Fibroblast of skin of scalp (primary cell): Measurements from ENCODE around the gene VSTM2A. TPM values are rescaled to one million over a fixed set of nuclear protein-coding genes. Genes with fewer than 3 reads are reported as not detected.
"Not testable (repeated sequence)": the region's sequence is repeated elsewhere in the genome, so short reads cannot be mapped to it uniquely, and the experiment has no call there.

Experiments
- DNase-seq: peaks from one replicate; pipeline ENCODE4 v3.0.0-alpha.2; 2013
- polyA plus RNA-seq, 2 experiments: library from polyadenylated mRNA; unstranded; fragments of 120-200 nt; gene quantifications; one replicate each; pipeline ENCODE4 v1.2.1, GENCODE V29; 2013; ENCODE audit not compliant: insufficient read length in 2 of 2

VSTM2A gene, protein sequence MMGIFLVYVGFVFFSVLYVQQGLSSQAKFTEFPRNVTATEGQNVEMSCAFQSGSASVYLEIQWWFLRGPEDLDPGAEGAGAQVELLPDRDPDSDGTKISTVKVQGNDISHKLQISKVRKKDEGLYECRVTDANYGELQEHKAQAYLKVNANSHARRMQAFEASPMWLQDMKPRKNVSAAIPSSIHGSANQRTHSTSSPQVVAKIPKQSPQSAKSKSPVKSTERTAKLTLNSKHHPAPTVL
- polyA plus RNA-seq (2013, experiment 1 of 2; ENCODE audit: insufficient read length): not detected
- polyA plus RNA-seq (2013, experiment 2 of 2; ENCODE audit: insufficient read length): 0.23 TPM

DNA sequence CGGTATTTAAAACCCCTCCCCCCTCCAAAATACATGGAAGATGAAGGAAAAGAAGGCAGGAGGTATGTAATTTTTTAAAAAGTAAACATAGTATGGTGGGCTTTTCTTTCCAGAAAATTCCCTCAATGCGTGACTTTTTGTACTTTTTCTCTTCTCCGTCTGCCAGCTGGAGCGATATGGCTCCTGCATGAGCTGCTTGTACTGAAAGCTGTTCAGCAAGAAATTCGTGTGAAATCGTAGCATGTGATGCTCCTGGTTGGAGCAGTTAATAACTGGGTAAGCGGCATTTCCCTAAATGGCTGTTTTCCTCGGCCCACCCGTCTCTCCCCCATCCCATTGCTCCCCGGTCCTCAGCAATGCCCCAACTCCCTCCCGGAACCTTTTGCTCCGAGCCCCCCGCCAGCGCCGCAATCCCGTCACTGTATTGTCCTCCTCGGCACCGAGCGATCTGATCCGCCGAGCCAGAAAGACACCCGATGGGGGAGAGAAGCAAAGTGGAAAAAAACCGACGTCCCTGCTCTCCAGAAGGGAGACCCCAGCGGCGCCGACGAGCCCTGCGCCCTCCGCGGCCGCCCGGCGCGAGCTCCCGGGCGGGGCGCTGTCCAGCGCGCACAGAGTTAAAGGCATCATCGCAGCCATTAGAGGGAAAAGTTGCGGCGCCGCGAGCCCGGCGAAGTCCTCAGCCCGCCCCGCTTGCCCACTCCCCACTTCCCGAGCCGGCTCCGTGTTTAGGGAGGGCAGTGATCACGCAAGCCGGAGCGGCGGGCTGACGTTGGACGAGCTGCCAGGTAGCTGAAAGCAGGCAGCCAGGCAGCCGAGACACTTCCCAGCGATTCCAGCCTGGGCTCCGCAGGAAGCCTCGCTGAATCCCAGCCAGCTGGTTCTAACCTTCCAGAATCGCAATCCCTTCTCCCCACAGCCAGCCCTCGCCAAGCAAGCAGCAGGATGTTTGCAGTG lies at the start of gene VSTM2A:
Gene VSTM2A, plus strand, starts transcription at position 707 of the 957 bp plus-strand sequence. CDS start 356 bp downstream, outside the sequence.
- no peak for DNase-seq

DNA sequence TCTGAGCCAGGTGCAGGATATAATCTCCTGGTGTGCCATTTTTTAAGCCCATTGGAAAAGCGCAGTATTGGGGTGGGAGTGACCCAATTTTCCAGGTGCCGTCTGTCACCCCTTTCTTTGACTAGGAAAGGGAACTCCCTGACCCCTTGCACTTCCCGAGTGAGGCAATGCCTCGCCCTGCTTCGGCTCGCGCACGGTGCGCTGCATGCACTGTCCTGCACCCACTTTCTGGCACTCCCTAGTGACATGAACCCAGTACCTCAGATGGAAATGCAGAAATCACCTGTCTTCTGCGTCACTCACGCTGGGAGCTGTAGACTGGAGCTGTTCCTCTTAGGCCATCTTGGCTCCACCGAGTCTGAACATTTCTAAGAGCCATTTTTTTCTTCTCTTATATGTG lies 37.6 kb upstream of the VSTM2A start:
- DNase-seq: not testable (repeated sequence)

DNA sequence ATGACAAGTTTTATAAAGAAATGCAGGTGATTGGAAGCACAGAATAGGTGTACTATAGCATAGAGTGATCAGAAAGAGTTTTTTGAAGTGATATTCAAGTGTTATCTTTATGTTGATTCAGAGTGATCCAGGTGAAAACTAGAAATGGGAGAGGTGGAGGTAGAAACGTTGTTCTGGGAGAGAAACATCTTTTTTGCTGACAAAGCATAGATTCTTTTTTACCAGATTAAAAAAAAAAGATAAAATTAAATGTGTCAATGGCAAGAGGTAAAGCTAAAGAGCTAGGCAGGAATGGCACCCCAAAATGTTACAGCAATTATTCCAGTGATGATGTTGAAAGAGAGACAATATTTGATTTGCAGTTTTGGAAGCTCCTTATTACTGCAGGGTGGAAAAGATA lies 12.6 kb upstream of the VSTM2A start:
- no peak for DNase-seq

DNA sequence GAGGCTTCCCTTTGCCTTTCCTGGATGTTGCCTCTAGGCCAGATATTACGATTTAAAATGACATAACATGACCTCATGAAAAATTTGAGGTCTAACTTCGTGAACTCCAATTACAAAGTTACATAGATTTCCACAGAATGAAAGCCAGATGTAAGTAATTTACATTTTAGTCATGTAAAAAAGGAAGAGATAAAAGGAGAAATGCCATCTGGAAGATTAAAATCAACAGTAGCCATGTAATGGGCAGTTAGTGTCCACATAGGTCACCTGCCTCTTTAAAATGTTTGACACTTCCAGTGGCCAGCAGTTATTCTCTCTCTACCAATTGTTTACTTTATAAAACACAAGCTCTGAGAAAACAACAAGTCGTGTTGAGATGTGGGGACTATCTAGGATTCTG lies 4.1 kb upstream of the VSTM2A start:
- no peak for DNase-seq

DNA sequence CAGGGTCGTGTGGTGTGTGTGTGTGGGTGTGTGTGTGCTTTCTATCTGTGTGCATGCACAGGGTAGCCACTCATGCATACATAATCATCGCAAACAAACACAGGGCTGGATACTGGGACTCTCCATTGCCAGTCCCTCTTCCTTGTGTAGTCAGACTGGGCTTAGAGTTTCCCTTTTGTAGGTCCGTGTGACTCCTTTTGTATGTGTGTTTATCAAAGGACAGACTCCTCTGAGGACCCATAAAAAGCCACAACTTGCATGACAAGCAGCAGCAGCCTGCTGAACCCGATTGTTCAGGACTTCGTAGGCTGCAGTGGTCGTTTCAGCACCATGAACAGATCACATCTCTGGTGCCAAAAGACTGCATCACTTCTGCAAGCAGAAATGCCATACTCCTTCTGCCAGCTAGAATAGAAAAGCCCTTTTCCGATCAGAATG lies 895 bp downstream of the VSTM2A start:
- DNase-seq: peak; percentile 8

DNA sequence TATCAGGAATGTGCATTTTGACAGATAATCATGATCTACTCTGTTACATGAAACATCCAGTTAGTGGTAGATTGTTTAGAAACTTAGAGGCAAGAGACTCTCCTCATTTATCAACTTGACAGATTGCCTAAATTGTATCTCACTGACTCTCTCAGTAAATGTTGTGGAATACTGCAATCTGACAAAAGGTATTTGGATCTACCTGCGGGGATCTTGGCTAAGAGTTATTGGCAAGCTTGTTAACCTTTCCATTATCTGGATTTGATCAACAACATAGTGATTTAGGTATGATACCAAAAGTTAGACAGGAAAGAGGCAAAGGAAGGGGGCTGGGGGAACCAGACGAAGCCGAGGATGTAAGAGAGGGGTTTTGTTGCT lies 2.0 kb downstream of the VSTM2A start:
- DNase-seq: no peak

DNA sequence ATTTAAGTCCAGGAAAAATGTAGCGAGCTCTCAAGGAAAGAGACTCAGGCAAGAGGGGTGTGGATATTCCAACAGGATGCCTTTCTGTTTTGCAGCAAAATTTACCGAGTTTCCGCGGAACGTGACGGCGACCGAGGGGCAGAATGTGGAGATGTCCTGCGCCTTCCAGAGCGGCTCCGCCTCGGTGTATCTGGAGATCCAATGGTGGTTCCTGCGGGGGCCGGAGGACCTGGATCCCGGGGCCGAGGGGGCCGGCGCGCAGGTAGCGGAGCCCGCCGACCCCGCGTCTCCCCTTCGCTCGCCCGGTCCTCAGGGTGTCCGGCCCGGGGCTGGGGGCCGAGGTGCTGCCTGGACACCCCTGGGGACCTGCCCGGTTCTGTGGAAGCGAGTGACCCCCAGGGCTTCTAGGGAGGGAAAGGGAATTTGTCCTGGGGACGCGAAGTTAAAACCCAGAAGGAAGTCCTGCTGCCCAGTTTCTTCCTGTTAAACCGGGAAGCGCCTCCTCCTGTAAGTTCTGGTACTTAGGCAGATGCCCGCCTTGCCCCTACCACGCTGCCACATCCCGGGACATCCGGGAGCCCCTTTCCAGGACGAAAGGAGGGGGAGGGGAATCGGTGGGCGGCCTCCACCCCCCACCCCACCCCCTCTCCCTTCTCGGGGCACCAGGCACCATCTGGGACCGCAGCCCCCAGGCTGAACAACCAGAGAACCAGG lies 2.5 kb downstream of the VSTM2A start:
- DNase-seq: no peak

DNA sequence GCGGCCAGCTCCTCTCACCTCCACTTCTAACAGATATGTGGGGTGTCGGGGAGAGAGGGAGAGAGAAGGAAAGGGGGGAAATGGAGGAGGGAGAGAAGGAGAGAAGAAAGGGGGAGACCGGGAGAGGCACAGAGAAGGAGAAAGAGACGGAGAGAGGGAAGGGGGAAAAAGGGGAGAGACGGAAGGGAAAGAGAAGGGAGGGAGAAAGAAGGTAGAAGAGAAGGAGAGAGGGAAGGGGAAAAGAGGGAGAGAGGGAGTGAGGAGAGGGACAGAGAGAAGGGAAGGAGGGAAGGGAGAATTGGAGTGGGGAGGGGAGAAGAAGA lies 3.0 kb downstream of the VSTM2A start:
- DNase-seq: no peak

DNA sequence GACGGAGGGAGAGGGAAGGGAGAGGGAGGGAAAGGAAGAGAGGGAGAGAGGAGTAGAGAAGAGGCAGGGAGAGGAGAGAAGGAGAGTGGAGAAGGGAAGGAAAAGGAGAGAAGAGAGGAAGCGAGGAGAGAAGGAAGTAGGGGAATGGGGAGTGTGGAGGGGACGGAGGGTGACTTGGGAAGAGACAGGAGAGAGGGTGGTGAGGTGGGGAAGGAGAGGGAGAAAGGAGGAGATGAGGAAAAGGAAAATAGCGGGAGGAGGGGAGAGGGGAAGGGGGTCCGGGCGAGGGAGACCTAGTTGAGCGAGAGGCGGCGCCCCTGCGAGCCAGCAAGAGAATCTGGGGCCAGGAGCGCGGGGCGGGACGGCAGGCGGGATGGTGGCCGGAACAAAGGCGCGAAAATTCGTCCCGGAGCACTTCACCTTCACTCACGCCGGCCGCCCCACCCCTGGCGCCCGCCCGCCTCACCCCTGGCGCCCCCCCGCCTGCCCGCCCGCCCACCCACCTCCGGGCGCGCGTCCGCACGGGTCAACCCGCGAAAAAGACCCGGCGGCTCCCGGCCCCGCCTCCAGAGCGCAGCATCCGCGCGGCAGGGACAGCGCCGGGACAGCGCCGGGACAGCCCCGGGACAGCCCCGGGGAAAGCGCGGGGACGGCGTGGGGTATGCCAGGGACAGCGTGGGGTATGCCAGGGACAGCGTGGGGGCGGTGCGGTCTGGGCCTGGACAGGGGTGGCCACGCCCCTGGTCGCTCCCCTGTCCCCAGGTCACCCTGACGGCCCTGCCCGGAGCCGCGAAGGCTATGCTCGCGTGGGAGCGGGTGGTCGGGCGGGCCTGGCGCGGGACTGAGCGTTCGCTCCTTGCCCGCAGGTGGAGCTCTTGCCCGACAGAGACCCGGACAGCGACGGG lies 4.2 kb downstream of the VSTM2A start:
- no peak for DNase-seq

DNA sequence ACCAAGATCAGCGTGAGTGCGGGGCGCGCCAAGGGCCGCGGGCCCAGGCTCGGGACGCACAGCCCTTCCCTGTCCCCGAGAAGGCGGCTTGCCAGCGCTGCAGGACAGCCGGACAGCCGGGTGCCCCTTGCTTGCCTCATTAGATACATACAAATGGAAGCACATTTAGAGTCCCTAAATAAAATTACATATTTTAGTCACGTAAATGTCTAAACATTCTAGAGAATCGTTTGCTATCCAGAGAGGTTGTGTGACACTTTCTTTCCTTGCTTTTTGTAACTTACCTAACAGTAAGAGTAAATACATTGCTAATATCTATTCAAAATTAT lies 4.8 kb downstream of the VSTM2A start:
- DNase-seq: no peak

DNA sequence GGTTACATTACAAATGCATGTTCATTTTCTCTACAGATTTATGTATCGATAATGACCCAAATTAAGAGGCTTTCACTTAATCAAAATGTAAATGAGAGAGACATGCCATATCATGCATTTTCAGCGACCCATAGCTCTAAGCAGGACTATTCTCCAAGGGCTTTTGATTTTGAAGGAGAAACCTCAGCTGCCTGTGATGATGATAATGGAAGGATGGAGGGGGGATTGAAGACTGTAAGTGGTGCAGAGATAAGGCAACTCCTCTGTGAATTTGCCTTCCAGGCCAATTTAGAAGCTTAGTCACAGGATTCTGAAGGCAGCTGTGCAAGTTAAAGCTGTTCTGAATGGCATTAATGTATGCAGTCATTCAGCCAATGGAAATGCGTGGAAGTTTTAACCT lies 8.3 kb downstream of the VSTM2A start:
- no peak for DNase-seq

DNA sequence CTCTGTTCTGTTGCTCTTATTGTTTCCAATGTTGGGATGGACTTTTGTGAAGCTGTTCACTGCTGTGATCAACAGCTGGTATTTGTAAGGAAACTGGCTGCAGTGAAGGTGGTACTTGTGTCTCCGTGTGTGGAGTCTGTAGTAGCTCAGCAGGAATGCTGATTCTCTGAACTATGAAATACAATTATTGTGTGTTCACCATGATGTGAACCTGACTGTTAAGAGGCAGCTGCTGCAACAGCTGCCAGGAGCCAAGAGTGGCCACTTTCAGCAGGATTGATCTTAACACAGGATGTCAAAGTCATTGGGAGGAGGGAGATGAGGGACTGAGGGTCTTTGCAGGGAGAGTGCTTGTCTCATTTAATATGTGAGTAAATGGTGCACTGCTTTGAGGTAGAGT lies 13.9 kb downstream of the VSTM2A start:
- no peak for DNase-seq

DNA sequence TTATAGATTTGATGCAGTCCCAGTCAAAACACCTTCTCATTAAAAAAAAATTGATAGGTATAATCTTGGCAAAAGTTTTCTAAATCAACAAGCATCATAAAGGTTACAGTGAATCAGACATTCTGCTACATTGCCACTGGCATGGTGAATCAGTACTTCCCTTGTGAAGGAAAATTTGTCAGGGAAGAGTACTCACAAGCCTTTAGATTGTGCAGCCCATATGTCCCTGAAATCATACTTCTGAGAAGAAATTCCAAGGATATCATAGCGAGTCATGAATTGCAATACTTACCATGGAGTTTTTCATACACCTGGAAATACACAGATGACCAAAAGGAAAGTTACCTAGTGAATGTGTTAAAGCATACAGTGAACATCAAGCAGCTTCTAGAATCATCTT lies 17.2 kb downstream of the VSTM2A start:
- DNase-seq: no peak

DNA sequence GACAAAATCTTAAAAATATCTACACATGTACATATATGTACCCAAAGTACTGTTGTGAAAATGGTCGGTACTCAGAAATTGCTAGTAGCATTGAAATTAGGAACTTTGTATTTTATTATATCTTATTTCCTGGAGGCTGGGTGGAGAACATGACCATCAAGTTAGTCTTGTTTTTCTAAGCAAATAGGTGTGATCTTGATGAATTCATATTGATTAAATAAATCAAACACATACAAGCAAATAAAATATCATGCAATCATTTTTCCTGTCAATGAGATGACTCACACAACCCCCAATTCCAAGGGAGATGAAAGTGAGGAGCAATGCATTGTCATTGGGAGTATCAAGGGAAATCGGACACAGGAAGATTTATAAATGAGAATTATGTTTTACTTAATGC lies 18.0 kb downstream of the VSTM2A start:
- no peak for DNase-seq

DNA sequence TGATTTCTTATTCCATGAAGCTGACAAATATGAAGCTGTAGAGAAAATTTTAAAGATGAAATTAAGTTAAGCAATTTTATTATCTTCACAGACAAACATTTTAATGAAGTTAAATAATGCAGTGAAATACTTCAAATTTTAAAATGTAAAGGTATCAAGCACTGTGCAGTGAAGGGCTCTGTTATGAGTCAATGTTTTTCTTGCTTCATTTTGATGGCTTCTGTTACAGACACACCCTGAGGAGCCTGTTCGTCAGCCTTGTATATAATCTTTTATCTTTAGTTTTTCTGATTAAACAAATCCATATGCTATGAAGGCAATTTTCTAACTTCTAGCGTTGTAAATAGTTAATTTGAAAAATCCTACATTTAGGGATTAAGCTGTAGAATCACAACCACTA lies 18.5 kb downstream of the VSTM2A start:
- DNase-seq: no peak

DNA sequence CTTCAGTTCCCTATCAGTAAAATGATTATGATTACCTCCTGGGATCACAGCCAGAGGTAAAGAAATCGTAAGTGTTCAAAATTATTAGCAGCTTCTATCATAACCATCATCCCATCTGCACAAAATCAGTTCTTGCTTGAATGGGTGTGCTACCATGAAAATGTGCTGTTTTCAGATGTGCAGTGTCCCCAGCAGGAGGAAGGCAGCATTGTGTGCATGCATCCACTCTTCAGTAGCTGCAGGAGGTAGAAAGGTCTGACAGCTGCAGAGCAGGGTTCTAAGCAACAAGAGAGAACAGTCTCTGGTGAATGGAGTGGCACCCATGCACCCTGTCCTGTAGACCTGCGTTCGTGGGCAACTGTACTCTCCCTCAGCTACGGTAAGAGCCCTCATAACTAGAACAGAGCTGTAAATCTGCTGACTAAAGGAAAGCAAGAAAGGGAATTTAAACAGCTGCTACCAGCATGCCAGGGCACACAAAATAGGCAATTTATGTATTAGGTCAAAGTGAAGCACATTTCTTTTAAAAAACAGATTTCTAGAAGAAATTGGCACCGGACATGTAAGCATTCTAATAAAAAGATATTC lies 21.2 kb downstream of the VSTM2A start:
- DNase-seq: no peak

DNA sequence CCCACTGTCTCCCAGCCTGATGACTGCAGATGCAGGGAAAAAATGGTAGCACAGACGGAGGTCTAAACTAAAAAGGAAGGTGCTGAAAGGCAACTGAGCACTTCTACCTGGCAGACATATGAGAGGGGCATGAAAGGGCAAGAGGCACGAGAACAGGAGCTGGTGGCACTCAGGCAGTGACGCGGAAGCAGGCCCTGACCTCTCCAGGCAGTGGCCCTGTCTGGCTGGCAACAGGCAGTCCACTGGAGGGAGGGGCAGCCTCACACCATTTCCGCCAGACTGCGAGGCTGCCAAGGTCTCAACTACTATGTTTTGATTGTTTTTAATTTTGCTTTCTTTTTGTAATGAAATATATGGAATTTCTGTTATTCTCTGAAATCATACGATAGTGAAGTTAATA lies 23.3 kb downstream of the VSTM2A start:
- no peak for DNase-seq

DNA sequence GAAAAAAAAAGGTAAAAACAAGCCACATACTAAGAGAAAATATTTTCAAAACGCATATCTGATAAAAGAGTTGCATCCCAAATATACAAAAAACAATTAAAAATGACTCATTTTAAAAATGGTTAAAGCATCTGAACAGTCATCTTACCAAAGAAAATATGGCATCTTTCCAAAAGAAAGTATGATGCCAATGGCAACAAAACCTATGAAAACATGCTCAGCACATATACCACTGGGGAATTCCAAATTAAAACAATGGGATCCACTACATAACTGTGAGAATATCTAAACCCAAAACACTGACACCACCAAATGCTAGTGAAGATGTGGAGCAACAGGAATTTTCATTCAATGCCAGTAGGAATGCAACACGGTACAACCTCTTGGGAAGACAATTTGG lies 39.3 kb downstream of the VSTM2A start:
- DNase-seq: peak; percentile 4

DNA sequence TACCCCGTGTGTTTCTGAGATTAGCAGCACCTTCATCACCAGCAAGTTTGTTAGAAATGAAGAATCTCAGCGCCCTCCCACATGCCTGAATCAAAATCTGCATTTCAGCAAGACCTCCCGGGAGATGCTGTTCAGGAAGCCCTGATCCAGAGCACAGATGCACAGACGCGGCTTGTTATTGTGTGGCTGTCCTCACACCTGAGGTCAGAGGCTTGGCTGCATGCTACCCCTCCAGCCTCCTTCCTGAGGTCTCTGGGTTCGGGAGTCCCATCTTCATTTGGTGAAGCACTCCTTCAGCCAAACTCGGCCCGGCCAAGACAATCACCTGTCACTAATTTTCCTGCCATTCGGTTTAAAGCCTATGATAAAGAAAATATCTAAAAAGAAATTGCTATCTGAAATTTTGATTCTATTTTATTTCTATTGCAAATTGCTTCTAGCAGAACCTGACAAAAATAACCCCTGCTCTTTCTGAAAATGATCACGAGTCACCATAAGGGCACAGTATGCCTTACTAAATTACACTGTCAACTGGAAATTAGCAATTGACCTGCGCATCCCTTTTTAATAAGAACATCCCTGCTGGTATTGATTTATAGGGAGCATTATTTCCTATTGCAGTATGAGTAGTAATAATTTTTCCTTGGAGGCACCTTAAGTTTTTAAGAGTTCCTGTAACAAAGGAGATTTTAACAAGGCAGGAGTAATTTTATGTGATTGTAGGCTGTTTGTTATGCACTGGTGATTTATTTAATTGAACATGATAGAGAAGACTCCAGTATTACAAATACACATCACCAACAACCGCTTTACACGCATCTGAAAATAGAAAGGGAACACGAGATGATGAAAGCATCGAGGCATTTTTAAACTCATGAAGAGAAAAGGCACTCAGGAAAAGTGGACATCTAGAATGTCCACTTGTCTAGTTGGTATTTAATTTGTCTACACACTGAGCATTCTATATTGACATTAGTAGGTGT lies 49.5 kb downstream of the VSTM2A start:
- no peak for DNase-seq

DNA sequence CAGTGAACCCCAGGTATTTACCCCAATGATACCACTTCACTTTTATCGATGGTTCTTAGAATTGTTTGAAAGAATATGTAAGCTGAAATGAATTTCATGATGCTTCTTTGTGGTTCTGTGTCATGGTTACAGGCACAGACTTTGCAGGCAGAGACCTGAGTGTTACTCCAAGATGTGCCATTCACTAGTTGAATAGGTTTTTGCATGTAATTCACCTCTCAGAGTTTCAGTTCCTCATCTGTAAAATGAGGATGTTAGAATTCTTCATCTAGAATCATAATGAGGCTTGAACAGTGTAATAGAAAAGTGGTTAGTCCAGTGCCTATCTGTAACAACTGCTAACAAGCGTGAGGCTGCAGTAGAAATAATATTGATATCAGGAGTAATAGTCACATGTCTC lies 54.6 kb downstream of the VSTM2A start:
- no peak for DNase-seq

DNA sequence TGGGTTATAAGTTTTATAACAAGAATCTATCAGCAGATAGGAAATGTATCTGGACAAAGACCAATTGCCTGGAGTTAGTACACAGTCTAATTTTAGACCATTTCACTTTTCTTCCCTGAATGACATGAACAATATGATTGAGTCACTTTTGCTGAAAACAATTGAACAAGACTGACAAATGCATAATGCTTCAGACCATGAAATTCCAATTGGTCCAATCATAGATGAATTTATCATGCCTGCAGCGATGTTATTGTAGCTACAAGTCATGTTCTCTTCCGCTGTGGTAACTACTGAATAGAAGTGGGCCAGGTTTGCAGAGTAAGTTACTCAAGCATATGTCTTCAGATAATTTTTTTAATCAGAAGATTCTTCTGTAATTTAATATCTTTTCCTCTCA lies 73.4 kb downstream of the VSTM2A start:
- DNase-seq: no peak
